ENCODE data around the gene LIAS.

DNA sequence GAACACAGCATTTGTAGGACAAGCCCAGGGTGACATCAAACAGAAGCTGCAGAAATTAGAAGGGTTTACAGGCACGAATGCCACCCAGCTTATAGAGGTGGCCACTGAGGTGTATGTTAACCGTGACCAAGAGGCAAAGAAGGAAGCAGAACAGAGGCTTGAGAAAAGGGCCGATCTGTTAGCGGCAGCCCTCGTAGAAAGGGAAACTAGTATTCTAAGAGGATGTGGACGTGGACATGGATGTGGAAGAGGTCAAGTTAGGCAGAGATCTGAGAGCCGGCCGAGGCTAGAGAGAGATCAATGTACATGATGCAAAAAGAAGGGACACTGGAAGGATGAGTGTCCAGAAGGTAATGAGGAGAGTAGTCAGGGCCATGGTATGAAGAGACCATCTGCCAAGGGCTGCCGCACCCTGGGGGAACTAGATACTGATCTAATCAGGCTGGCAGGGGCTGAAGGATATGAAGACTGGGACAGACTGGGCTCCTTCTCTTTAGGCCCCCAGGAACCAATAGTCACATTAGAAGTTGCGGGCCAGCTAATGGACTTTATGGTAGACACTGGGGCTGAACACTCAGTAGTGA is 27.5 kb downstream of the LIAS start:
- no peak for TF ChIP-seq EZH2 (IDR thresholded peaks at IDR 0.05; ENCODE audit: borderline replicate concordance, insufficient read depth, low read length, poor library complexity, severe bottlenecking)
- TF ChIP-seq POLR2AphosphoS5 (IDR thresholded peaks at IDR 0.05), result no peak
- no peak for TF ChIP-seq MXI1 (conservative IDR thresholded peaks at IDR 0.05; ENCODE audit: poor library complexity, severe bottlenecking)
- TF ChIP-seq TAF1 (IDR thresholded peaks at IDR 0.05; ENCODE audit: low read depth), result no peak
- no peak for TF ChIP-seq CTCF (IDR thresholded peaks at IDR 0.05; ENCODE audit: poor library complexity, severe bottlenecking)
- TF ChIP-seq SMC3 (conservative IDR thresholded peaks at IDR 0.05; ENCODE audit: poor library complexity), result no peak
- TF ChIP-seq EP300 (conservative IDR thresholded peaks at IDR 0.05; ENCODE audit: poor library complexity, severe bottlenecking), result no peak
- TF ChIP-seq, protein P1, sequence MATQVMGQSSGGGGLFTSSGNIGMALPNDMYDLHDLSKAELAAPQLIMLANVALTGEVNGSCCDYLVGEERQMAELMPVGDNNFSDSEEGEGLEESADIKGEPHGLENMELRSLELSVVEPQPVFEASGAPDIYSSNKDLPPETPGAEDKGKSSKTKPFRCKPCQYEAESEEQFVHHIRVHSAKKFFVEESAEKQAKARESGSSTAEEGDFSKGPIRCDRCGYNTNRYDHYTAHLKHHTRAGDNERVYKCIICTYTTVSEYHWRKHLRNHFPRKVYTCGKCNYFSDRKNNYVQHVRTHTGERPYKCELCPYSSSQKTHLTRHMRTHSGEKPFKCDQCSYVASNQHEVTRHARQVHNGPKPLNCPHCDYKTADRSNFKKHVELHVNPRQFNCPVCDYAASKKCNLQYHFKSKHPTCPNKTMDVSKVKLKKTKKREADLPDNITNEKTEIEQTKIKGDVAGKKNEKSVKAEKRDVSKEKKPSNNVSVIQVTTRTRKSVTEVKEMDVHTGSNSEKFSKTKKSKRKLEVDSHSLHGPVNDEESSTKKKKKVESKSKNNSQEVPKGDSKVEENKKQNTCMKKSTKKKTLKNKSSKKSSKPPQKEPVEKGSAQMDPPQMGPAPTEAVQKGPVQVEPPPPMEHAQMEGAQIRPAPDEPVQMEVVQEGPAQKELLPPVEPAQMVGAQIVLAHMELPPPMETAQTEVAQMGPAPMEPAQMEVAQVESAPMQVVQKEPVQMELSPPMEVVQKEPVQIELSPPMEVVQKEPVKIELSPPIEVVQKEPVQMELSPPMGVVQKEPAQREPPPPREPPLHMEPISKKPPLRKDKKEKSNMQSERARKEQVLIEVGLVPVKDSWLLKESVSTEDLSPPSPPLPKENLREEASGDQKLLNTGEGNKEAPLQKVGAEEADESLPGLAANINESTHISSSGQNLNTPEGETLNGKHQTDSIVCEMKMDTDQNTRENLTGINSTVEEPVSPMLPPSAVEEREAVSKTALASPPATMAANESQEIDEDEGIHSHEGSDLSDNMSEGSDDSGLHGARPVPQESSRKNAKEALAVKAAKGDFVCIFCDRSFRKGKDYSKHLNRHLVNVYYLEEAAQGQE (IDR thresholded peaks at IDR 0.05; ENCODE audit: borderline replicate concordance), result no peak
- TF ChIP-seq RAD21 (conservative IDR thresholded peaks at IDR 0.05), result no peak
